GM11168 (cell line): ENCODE data around the gene ALKAL2.

Source experiments
- in situ Hi-C: fragments of 300-500 bp; cut with MboI; formaldehyde crosslinking; loops from one replicate; pipeline ENCODE4 v1.12.0; 2022; ENCODE audit warnings: low sequenced_read_pairs; ENCODE audit not compliant: unreplicated experiment

Gene ALKAL2

DNA sequence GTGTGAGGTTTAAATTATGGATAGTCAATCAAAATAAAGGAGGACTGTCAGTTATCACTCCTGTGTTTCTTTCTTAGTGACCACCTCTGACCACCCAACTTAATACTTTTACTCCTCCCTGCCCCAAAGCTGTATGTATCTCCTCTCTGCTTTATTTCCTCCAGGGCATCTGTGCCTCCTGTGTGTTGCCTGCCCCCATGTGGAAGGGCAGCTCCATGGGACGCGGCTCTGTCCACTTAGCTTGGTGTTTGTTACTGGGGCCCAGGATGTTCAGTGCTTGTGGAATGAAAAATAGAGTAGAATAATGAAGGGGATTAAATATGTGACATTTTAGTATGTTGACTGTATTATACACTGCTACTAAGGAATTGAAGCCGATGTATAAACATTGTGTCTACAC is 13.4 kb downstream of the ALKAL2 start:
- in situ Hi-C loops = no loop called here

DNA sequence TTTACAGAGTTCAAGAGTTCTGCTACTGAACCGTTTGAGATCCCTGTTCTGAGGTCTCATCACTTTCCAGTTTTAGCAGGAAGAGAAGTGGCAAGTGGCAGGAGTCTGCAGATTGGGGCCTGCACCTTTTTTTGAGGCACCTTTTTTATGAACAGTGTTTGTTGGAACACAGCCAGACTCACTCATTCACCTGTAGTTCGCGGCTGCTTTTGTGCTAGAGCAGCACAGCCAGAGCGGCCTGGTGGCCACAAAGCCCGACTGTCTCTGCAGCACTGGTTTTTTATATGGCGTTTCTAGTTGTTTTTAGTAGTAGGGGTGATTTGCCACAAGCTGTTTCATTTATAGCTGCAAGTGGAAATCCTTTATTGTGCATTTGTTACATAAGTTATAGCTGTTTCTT is 14.6 kb downstream of the ALKAL2 start:
- in situ Hi-C loops = no loop called here

- in situ Hi-C loops = no loop called here
These were observed 16.0 kb downstream of the ALKAL2 start for GRCh38 chr2:271917-272316.

DNA sequence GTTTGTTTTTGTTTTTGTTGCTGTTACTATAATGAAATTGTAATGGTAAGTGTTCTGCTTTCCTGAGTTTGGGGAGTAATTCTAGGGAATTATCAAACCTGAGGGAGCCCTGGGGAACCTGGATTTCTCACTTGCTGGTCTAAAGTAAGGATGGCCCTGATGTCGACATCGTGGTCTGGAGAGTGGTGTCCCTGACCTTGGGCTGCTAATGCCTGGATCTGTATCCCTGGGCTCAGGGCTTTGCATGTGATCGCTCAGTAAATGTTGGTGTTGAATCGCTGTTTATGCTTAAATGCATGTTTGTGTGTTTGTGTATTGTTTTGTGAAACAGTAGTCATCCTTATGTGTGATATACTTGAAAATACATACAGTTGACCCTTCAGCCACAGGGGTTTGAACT is 17.0 kb downstream of the ALKAL2 start:
- in situ Hi-C loops = no loop called here

GRCh38 chr2:269356-270030 is 18.4 kb downstream of the ALKAL2 start:
- in situ Hi-C loops = no loop called here

DNA sequence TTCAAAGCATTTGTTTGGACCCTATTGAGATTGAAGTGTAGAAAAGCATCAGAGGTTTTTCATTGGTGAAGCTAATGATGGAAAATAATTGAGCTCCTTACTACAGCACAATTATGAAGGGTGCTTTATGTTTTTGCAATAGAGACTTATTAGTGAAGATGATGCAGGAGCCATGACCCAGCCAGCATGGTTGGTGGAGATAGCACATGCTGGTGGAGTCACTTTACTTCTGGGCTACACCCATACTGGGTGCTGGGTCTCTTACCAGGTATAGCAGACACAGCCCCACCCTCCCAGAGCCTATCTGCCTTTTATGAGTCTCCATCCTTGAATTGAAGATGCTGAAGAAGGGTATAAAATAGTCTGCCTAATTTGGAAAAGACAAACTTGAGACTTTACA is 19.6 kb downstream of the ALKAL2 start:
- in situ Hi-C loops = no loop called here

DNA sequence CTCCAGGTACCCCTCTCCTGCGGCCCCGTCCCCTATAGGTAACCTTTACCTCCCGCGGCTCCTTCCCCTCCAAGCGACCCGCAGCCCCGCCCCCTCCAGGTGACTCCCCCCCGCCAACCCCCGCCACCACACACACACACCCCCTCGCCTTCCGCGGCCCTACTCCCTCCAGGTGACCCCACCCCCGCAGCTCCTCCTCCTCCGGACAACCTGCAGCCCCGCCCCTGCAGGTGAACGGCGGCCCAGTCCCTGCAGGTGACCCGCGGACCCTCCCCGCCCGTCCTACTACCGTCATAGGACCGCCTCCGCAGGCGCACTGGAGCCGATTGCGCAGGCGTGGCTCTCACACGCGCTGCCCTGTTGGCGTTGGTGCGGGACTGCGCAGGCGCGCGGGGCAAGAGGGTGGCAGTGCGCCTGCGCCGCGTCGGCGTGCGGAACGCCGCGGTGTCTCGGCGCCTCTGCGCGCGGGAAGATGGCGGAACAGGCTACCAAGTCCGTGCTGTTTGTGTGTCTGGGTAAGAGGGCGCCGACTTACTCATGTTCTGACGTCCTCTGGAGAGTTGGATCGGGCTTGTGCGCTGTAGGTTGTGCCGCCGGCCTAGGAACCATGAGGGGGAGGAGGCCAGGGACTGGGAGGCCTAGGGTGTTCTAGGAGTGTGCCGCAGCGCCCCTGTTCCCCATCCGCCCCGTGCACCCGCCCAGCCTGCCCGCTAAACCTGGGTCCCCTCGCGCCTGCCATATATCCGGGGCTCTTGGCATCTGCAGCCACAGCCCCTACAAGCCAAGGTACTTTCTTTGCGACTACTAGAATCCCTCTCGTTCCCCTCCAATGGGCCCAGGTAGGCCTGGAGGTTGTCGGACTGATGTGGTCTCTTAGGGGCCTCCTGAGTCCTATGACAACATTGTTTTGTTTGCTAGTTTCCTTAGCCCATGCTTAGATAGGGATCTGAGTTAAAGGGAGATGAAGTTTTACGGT is 23.1 kb downstream of the ALKAL2 start, which contains the start of gene ACP1:
ACP1 (plus strand) TSS at position 455 of the 976 bp plus-strand sequence; CDS start at position 473, 18 bp downstream.
- in situ Hi-C loops = no loop called here

- in situ Hi-C loops = no loop called here
These were observed 24.0 kb downstream of the ALKAL2 start, which contains the start of gene SH3YL1 for GRCh38 chr2:263774-264492. SH3YL1 (minus strand) TSS chr2:264032; CDS start chr2:263984, 48 bp downstream.

- in situ Hi-C loops = no loop called here
These were observed 24.7 kb downstream of the ALKAL2 start for GRCh38 chr2:263022-263738.

DNA sequence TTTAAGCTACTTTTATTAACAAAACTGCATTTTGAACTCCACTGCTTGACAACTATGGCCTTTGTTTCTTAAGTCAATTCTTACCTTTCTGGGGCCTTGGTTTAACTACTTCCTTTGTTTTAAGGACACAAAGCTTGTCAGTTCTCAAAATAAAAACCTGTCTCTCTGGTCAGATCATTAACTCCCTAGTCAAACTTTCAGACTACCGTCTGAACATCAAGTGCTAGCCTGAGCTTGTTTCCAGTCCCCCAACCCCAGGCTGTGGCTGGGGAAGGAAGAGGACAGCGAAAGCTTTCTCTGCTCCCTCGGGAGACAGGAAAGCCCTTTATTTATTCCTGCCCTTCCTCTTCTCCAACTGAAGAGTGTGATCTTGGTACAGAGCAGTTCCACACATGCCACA is 25.8 kb downstream of the ALKAL2 start:
- in situ Hi-C loops = no loop called here

DNA sequence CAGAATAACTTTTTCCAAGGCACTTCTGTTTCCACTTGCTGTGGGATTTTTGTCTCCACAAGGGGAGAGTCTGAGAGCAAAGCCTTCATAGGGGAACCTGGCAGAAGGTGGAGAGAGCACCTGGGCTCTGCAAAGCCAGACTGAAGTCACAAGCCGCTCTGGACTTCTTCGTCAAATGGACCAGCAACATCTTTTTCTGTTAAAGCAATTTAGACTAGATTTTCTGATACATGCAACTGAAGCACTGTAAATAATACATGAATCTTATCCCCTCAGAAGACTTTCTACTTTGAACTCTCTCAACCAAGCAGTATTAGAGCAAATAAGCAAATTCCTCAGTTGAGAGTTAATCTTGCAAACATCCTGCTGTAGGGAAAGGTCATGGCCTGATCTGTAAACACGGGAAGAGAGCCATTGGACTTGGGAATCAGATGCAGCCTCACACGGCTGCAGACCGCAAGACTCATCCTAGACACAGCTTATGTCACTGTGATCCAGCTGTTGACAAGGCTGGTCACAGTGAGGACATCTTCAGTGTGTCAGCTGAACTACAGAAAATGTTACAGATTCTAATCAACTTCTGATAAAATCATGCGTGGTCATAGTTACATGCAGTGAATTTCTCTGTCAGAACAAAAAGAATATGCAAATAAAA is 27.3 kb downstream of the ALKAL2 start:
- in situ Hi-C loops = no loop called here

DNA sequence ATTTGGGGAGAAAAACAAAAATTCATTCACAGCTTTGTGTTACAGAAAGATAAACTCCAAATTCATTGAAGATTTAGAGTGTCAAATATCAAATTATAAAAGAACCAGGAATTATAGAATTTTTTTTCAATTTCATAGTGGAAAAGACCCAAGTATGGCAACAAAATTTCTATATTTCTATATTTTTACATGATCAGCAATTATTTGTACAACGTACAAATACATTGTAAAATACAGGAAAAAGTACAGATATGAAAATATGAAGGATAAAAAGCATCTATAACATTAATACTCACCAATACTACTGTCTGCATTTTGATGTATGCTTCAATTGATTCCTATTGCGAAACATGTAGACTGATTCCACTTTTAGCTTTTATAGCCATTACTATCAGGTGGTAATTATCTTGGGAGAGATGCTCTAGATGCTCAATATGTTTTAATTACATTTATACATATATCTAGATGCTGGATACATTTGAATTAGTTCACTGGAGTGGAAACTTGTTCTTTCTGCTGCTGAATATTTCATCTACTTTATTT is 28.0 kb downstream of the ALKAL2 start:
- in situ Hi-C loops = no loop called here

DNA sequence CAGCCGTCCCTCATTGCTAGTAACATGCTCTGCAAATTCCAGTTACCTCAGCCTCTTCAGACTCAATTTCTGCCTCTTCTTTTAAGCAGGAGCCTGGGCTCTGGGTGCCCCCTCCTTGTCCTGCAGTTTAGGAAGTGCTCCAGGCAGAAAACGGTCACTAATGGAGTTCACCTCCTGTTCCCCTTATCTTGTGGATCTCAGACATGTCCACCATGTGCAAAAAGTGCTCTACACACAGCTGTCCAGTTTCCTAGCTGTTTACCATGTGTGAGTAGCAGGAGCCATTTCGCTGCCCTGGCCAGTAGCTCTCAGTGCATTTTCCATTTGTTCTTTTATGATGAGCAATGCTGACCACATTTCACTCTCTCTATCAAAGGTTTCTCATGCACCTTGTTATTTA is 29.0 kb downstream of the ALKAL2 start:
- in situ Hi-C loops = no loop called here

- in situ Hi-C loops = no loop called here
These were observed 30.0 kb downstream of the ALKAL2 start for GRCh38 chr2:257842-258241.

DNA sequence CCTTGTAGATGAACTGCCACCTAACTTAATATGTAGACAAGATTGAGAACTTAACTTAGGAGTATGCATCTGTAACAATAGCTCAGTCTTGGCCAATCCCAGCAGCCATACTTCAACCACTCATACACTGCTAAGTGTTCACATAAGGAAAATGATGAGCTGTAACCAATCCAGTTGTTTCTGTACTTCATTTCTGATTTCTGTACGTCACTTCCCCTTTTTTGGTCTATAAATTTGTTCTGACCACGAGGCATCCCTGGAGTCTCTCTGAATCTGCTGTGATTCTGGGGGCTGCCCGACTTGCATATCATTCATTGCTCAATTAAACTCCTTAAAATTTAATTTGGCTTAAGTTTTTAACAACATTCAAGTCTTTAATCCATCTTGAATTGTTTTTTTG is 30.5 kb downstream of the ALKAL2 start:
- in situ Hi-C loops = no loop called here

DNA sequence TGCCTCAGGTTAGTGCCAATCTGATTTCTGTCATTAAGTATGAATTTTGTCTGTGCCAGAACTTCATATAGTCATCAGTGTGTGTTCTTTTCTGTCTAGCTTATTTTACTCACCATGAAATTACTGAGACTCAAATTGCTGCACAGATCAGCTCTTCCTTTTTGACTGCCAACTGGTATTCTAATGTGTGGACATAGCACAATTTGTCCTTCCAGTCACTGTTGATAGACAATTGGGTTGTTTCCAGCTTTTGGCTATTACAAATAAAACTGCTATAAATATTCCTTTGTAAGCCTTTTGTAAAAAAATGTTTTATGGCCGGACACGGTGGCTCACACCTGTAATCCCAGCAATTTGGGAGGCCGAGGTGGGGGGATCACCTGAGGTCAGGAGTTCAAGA is 31.8 kb downstream of the ALKAL2 start:
- in situ Hi-C loops = no loop called here

DNA sequence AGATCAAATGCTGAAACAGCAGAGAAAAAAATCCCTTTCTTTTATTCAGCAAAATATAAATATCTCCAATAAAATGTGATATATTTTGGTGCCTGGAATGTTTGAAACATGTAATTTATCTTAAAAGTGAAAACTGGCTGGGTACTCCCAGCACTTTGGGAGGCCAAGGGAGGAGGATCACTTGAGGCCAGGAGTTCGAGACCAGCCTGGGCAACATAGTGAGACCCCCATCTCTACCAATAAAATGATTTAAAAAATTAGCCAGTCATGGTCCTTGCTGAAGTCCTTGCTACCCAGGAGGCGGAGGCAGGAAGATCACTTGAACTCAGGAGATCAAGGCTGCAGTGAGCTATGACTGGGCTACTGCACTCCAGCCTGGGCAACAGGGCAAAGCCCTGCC is 32.7 kb downstream of the ALKAL2 start:
- in situ Hi-C loops = no loop called here

- in situ Hi-C loops = no loop called here
These were observed 33.6 kb downstream of the ALKAL2 start for GRCh38 chr2:254241-254640.

- in situ Hi-C loops = no loop called here
These were observed 34.7 kb downstream of the ALKAL2 start for GRCh38 chr2:253202-253638.
